HL-60/S4 treated with retinoic acid at 250 ng/mL for 4 days and 3 days (cell line): Measurements from ENCODE around the gene MYLK4.

Experiments
- in situ Hi-C: fragments of 300-500 bp; cut with MboI; formaldehyde crosslinking; loops from 2 replicates; pipeline ENCODE4 v1.7.0; 2022; ENCODE audit warnings: low sequenced_read_pairs

Gene MYLK4

DNA sequence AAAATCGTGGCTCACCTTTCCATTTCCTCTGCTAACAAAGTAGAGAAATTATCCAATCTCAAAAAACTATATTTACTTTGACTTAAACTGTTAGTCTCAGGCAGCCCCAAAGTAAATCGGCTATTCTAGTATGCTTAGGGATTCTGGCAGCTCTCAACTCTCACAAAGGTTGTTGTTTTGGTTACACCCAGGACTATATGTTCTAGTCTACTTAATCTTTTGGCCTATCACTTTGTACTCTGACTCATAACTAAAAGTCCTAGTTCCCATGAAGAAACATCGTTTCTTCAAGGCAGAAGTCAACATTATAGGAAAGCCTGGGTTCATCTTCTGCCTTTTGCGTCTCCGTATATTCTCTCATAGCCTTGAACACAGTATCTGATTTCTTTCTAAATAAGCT is 42.3 kb downstream of the MYLK4 start:
- in situ Hi-C loops: no loop called here

DNA sequence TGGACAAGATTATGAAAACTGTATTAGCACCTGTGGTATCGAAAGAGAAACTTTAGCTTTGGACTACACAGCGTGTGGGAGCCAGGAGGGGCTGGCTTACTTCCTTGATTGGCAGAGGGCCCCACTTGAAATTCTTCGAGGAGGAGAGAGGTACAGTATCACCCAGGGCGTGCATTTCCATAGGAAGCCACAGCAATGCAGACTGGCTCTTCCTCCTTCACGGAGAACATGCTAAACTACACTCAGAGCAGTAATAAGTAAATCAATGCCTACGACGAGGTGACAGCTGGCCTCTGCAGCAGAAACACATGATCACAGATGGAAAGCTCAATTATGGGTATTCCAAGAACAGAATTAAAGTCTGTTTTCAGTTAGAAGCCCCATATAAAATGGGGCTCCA is 44.2 kb downstream of the MYLK4 start:
- in situ Hi-C loops: no loop called here

DNA sequence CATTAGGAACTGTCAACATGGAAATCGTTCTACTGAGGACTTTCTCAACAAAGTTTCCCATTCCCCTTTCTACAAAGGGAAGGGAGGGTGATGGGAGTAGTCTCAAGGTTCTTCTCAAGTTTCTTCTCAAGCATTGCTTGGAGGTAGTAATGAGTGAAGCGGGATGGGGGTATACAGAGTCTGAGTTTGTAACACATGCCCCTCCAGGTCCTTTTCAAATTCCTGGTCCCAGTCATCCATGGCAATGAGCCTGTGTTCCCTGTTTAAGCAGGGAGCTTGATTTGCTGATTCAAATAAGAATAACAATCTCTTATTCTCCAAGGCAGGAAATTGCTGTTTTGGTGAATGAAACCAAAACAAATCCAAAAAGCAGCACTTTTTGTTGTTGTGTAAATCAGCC is 45.5 kb downstream of the MYLK4 start:
- in situ Hi-C loops: no loop called here

DNA sequence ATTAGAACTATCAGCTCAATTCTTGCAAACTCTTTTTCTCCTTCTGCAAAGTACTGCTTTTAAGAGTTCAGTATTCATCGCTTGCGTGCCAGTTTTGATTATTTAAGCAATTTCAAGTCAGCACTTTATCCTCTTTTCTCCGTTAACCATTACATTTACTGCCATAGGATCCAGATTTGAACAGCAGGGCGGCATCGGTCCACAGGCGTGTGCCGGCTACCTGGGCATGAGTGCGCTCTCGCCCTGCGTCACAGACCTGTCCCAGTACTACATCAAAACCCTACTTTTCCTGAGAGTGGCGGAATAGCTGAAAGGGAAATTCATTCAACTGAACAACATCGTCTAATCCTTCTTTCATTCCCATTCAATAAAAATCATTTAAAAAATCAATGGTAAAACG is 53.4 kb downstream of the MYLK4 start:
- in situ Hi-C loops: no loop called here

- in situ Hi-C loops: no loop called here
Observed at GRCh38 chr6:2695454-2696095, 55.1 kb downstream of the MYLK4 start.

DNA sequence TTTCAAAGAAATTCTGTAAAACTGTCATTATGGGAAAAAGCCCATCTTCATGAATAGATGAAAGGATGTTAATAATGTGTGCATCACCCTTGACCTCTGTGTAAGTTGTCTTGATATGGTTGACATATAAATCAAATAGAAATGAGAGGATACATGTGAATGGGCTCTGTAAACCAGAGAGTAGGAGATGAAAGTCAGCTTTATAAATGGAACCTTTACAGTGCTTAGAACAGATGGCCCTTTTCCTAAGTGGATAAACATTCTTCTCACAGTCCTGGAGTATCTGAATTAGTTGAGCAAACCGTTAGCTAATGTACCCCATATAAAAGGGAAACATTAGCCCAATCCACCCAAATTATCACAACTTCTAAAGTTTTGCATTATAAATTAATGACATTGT is 57.5 kb downstream of the MYLK4 start:
- in situ Hi-C loops: no loop called here

DNA sequence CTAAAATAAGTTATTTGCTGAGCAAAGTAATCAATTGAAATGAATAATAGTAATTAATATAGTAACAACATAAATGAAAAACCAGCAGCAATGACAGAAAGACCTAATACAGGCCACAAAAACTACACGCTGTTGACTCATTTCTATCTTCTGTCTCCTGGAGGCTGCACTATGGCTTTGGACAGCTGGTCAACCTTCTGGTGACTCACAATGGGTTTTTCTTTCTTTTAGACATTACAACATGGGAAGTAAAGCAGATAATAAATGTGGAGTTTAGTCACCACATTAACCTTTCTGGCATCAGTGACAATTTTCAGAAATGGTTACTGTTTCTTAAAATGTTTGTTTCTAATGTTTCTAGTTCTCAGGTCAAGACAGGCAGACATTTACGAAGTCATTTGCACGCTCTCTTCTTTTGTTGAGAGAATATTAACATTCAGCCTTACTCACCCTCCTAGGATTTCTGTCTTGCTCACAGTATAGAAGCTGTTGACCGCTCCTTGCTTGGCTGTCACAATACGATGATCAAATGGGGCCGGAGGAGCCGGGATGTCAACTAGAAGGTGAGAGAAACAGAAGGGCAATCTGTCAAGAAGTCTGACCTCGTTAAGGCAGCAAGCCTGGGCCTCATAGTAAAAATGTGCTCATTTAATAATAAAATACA is 62.2 kb downstream of the MYLK4 start:
- in situ Hi-C loops: no loop called here

DNA sequence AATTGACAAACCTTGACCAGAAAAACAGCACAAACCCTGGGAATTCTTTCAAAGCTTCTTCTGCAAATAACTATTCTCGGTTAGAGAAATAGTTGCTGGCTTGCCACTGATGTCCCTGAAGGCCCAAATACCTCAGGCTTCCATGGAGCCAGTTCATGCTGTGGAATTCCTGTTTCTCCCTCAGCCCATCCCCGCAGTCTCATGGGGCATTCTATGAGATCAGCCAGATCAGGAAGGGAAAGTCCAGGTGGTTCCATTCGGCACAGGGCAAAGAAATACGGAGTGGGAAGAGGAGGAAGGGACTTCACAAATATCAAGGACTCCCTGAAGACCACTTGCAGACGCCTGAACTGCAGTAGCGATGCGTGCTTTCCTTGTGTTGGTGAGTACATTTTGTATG is 63.3 kb downstream of the MYLK4 start:
- in situ Hi-C loops: no loop called here

- in situ Hi-C loops: no loop called here
Observed at GRCh38 chr6:2686515-2686914, 64.2 kb downstream of the MYLK4 start.

GRCh38 chr6:2684766-2685754 is 65.7 kb downstream of the MYLK4 start:
- in situ Hi-C loops: no loop called here

DNA sequence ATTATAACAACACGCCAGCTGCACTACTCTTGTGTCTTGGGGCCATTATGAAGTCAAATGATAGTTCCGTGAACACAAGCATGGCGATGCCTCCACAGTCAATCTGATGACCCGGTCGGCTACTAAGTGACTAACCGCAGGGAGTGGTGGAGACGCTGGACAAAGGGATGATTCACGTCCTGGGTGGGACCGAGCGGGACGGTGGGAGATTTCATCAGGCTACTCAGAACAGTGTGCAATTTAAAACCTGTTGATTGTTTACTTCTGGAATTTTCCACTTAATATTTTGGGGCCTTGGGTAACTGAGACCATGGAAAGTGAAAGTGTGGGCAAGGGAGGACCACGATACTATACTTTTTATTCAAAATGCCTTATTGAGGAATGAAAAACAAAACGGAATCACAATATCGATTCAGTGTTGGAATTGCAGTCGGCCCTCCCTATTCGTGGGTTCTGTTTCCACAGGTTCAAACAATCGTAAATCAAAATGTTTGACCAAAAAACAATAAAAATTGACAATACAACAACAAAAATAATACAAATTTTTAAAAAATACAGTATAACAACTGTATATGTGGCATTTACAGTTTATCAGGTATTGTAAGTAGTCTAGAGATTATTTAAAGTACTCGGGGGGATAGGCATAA is 66.5 kb downstream of the MYLK4 start:
- in situ Hi-C loops: no loop called here

- in situ Hi-C loops: no loop called here
Observed at GRCh38 chr6:2680264-2680922, 70.3 kb downstream of the MYLK4 start.

DNA sequence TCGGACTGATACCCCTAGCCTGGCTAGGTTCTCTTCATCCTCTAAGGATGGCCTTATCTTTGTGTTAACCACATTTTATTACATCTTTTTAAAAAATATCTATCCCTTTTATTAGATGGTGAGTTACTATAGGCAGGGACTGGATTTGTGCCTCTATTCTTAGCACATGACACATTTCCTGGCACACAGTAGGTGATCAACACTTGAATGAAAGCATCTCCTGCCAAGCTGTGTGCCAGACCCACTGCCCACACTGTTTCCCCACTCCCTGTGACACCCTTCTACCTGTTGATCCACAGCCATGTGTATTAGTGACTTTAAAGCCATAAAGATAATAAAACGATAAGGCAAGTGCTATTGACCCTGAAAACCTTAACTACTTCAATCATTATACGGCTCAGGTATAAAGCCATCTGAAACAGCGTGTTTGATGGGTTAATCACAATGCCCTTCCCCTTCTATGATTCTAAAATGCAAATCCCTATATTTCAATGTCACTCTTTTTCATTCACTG is 73.6 kb downstream of the MYLK4 start:
- in situ Hi-C loops: no loop called here

- in situ Hi-C loops: no loop called here
Observed at GRCh38 chr6:2676048-2676447, 74.7 kb downstream of the MYLK4 start.

DNA sequence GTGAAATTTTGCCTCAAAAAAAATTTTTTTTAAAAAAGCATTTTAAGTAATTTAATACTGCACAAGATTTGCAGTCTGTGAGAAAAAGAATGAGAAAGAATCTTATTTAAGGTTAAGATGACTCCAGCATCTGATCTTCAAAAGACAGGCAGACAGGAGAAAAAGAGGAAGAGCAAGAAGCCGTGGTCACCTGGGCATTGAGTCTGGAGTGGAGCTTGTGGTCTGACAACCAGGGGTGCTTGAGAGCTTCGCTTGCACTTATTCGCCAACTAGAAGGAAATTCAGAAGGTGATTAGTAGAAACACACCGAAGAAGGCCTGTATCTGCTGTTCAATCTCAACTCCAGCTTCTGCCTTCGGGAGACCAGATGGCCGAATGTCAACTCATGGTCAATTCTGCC is 75.9 kb downstream of the MYLK4 start:
- in situ Hi-C loops: no loop called here

- in situ Hi-C loops: no loop called here
Observed at GRCh38 chr6:2669067-2669700, 81.5 kb downstream of the MYLK4 start.

DNA sequence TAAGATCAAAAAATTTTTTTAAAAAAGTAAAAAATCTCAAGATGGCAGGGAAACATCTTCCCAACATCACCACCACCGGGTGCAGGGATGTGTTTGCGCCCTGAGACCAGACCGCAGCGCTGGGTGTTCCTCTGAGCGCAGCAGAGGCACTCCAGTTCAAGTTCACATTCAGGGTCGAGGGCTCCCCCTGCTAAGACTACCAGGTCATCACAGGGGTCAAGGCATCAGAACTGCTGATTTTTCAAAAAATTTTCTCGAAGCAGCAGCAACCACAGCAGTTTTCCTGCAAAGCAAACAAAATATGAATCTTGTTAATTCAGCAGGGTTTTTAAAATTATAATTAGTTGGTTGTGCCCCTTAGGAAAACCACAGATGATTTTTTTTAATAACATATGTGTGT is 83.1 kb downstream of the MYLK4 start:
- in situ Hi-C loops: no loop called here

- in situ Hi-C loops: no loop called here
Observed at GRCh38 chr6:2666906-2667575, 83.7 kb downstream of the MYLK4 start.
